ENCODE results near the gene SPOCK3. TPM values are rescaled to one million over a fixed set of nuclear protein-coding genes. Genes with fewer than 3 reads are reported as not detected.

Gene SPOCK3
- polyA plus RNA-seq = 342 and 351 TPM in 2 replicates

DNA sequence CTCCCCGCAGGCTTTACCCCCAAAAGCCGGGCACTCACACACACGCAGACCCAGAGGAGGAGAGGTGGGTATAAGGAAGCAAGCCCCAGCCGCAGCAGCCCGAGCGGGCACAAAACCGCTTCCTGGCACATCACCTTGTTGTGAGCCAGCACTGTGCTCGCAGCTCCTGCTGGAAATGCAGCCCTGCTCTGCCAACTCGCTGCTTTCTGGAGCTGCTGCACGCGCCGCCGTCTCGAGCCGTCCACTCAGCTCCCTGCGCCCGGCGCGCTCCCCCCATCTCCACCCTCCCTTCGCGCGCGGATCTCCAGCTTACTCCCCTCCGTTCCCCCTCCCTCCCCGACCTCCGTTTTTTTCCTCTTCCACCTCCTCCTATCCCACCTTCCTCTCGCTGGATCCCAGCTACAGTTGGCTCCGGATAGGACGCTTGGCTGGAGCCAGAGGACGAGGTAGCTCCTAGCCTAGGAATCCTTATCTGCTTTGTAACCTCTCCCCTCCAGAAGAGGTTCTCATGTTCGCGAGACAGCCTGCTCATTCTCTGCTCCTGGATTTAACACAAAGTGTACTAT, at the start of gene SPOCK3:
TSS of gene SPOCK3 (minus strand) at position 179 of the 566 bp plus-strand sequence.

Data from Purkinje cell (primary cell).